ENCODE data around the gene TNXB.
A peak's percentile ranks its signal among the peaks of the same experiment; 100 is the strongest.
"Not testable (repeated sequence)": the region's sequence is repeated elsewhere in the genome, so short reads cannot be mapped to it uniquely, and the experiment has no call there.

TNXB gene

GRCh38 chr6:32052626-32053025 is 56.5 kb downstream of the TNXB start:
- DNase-seq, result not testable (repeated sequence)

- no peak for DNase-seq
These were observed 58.6 kb downstream of the TNXB start for GRCh38 chr6:32050562-32050961.

- DNase-seq, result not testable (repeated sequence)
These were observed 59.4 kb downstream of the TNXB start for GRCh38 chr6:32049736-32050135.

- DNase-seq, result not testable (repeated sequence)
These were observed 60.0 kb downstream of the TNXB start for GRCh38 chr6:32049149-32049548.

- peak; percentile 10 for DNase-seq
These were observed 61.0 kb downstream of the TNXB start for GRCh38 chr6:32047855-32048766.

GRCh38 chr6:32047539-32047854 is 61.6 kb downstream of the TNXB start:
- no peak for DNase-seq

GRCh38 chr6:32047084-32047478 is 62.1 kb downstream of the TNXB start:
- DNase-seq, result no peak

GRCh38 chr6:32046450-32047083 is 62.6 kb downstream of the TNXB start:
- DNase-seq, result no peak

- no peak for DNase-seq
These were observed 63.2 kb downstream of the TNXB start for GRCh38 chr6:32045811-32046449.

GRCh38 chr6:32044916-32045315 is 64.2 kb downstream of the TNXB start:
- not testable (repeated sequence) for DNase-seq

- DNase-seq, result not testable (repeated sequence)
These were observed 65.4 kb downstream of the TNXB start for GRCh38 chr6:32043589-32044380.

- not testable (repeated sequence) for DNase-seq
These were observed 66.9 kb downstream of the TNXB start for GRCh38 chr6:32042276-32042675.

GRCh38 chr6:32041385-32041784 is 67.8 kb downstream of the TNXB start:
- DNase-seq, result not testable (repeated sequence)

- DNase-seq, result not testable (repeated sequence)
These were observed 68.2 kb downstream of the TNXB start for GRCh38 chr6:32041050-32041321.

GRCh38 chr6:32040299-32041049 is 68.7 kb downstream of the TNXB start:
- not testable (repeated sequence) for DNase-seq

GRCh38 chr6:32039321-32040274 is 69.5 kb downstream of the TNXB start:
- not testable (repeated sequence) for DNase-seq

GRCh38 chr6:32038878-32039277 is 70.3 kb downstream of the TNXB start:
- DNase-seq, result not testable (repeated sequence)

- DNase-seq, result not testable (repeated sequence)
These were observed 71.3 kb downstream of the TNXB start, which contains the start of gene CYP21A2 for GRCh38 chr6:32037598-32038524. Gene CYP21A2 (plus strand): TSS chr6:32038415. CDS start chr6:32038423, 8 bp downstream.

GRCh38 chr6:32037136-32037535 is 72.0 kb downstream of the TNXB start:
- not testable (repeated sequence) for DNase-seq

All from NCI-H526 treated with DMSO at 0.1 percent for 48 hours (cell line).